GM19395 (cell line): ENCODE results near the gene NEK1.
"Not testable (repeated sequence)": the region's sequence is repeated elsewhere in the genome, so short reads cannot be mapped to it uniquely, and the experiment has no call there.

Source experiments
- ATAC-seq: cut with Tn5 transposase; IDR thresholded peaks from one replicate; pipeline ENCODE4 v1.9.1; 2021; ENCODE audit warnings: mild to moderate bottlenecking, moderate library complexity; ENCODE audit not compliant: unreplicated experiment

NEK1 gene

GRCh38 chr4:169523796-169524195, 88.6 kb downstream of the NEK1 start:
- no peak for ATAC-seq

DNA sequence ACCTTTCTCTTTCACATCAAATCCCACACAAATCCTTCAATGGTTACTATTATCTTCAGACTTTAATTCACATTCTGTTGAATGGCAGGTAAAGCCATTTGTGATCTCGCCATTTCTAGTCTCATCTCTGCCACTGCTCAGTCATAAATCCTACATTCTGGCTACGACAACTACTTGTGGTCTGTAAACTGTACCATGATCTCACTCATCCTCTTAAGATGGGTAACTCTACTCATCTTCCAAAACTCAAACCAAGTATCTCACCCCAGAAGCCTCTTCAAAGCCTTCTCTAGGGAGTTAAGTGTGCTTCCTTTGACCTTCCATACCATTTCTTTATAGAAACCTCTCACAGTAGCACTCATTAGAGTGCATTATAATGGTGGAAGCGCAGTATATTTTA, 101.8 kb downstream of the NEK1 start:
- no peak for ATAC-seq

DNA sequence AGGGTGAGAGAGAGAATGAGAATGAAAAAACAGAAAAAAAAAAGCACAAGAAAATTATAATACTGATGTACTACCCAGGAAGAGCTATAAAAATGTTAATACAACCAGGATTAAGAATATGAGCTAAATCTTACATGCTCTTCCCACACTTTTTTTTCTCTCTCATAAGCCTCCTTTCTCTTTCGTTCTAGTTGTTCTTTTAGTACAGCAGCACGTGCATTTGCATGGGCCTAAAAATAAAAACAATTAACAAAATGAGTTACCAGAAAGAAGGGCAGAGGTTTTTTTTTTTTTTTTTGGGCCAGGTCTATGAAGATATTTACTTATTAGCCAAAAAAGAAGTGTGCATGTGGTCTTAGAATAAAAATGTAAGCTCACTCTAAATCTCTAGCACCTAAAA, 105.5 kb downstream of the NEK1 start:
- no peak for ATAC-seq

- not testable (repeated sequence) for ATAC-seq
Measured at GRCh38 chr4:169499907-169500306, 112.5 kb downstream of the NEK1 start.

DNA sequence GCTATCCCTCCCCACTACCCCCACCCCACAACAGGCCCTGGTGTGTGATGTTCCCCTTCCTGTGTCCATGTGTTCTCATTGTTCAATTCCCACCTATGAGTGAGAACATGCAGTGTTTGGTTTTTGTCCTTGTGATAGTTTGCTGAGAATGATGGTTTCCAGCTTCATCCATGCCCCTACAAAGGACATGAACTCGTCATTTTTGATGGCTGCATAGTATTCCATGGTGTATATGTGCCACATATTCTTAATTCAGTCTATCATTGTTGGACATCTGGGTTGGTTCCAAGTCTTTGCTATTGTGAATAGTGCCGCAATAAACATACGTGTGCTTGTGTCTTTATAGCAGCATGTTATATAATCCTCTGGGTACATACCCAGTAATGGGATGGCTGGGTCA, 118.1 kb downstream of the NEK1 start:
- ATAC-seq: not testable (repeated sequence)

DNA sequence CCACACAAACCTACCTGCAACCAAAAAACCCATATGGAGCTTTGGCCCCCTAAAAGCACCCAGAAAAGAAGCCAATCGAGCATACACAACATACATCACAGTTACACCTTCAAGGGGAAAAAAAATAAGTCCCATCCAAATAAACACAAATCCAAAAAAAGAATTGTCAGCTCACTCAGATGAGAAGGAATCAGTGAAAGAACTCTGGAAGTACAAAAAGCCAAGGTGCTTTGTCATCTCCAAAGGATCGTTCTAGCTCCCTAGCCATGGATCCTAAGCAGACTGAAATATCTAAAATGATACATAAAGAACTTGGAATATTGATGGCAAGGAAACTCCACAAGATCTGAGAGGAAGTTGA, 119.2 kb downstream of the NEK1 start:
- no peak for ATAC-seq

DNA sequence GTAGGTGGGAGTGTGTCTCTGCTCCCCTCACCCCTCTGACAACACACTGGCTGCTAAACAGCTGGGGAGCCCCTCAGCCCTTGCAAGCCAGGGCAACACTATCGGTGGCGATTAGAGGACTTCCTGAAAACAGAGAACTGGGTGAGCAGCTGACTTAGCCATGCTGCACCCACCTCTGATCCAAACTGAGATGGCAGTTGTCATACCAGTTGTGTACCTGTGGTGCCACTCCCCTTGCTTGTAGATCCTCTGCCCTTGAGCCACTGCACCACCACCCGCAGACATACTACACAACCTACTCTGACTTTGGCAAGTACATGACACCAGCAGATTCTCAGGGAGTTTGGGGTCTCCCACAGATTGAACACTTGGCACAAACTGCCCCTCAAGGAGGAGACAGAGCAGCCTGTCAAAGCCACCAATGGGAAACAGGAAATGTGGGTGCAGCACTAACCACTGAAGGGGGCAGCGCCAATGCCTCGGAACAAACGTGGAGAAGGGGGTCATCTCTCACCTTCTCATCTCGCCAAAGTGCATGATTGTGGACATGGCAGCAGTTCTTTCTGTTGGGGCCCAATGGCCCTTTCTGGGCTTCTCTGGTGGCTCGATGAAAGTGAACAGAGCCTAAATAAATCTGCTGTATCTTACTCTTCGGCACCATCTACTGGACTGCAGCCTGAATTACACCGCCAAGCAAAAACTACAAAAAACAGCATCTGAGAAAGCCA, 119.8 kb downstream of the NEK1 start:
- ATAC-seq: peak; percentile 65

DNA sequence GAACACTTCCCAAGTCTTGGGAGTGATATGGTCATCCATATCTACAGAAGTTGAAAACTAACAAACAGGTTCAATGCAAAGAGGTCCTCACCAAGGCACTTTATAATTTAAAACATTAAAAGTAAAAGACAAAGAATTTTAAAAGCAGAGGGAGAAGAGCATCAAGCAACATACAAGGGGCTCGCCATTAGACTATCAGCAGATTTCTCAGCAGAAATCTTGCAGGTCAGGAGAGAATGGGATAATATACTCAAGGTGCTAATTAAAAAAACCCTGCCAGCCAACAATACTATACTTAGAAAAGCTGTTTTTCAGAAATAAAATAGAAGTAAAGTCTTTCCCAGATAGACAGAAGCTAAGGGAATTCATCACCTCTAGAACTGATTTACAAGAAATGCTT, 121.2 kb downstream of the NEK1 start:
- no peak for ATAC-seq

DNA sequence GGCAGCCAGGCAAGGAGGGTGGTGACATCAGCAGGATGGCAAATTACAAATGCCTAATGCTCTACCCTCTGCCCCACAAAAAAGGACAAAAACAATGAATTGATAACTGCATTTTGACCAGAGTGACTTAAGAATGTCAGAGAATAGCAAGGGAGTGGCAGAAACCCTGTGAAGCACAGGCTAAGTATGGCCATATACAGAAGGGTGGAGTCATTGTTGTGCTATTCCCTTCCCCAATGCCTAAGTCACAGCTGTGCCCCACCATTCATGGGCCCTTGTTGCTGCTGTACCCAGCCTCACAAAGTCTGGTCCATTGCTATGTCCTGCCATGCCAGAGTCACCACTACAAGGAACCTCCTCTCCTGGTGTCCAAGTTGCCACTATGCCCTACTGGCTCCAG, 123.1 kb downstream of the NEK1 start:
- ATAC-seq: no peak

DNA sequence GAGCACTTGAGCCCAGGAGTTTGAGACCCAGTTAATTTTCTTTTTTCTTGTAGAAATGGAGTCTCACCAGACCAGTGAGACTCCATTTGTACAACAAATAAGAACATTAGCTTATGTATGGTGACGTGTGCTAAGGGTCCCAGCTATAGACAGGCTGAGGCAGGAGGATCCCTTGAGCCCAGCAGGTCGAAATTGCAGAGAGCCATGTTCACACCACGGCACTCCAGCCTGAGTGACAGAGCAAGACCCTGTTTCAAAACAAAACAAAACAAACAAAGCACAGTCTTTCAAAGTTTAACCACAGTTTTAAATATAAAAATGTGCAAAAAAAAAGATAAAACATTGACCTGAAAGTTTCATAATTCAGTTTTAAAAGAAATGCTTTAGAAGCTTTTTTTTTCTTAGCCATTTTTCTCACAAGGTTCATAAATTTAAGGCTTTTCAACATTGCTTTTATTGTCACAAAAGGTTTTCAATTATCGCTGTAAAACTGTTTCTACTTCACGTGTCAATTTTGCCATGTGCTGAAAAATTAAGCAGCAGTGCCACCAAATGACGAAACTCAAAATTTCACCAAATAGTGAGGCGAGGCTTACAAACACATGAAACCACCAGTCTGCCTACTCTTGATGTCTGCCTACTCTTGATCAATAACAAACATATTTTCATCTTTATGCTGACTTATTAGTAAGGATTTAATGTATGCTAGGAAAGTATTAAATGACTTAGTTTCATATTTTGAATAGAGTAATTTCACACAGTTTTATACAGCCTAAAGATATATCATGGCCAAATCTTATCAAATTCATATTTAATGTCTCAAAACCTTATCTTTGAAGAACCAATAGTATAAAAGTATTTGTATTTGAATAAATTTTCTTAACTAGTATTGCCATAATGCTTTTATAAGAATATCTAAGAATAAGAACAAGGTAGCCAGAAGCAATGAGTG, 126.3 kb downstream of the NEK1 start:
- peak; percentile 87 for ATAC-seq

DNA sequence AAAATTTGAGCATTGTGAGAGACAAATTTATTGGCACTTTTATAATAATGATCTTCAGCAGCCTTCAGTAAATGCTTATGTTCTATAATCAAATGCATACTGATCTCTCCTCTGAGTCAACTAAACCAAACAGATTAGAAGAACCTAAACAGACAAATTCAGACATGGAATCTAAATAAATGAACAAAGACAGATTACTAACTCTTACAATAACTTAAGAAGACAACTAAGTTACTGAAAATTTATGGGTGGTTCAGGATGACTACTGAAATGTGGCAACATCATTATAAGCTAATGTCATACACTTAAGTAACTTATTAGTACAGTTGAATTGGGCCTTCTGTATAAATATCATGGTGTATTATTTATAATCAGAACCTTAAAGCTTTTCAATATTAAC, 127.3 kb downstream of the NEK1 start:
- ATAC-seq: no peak

DNA sequence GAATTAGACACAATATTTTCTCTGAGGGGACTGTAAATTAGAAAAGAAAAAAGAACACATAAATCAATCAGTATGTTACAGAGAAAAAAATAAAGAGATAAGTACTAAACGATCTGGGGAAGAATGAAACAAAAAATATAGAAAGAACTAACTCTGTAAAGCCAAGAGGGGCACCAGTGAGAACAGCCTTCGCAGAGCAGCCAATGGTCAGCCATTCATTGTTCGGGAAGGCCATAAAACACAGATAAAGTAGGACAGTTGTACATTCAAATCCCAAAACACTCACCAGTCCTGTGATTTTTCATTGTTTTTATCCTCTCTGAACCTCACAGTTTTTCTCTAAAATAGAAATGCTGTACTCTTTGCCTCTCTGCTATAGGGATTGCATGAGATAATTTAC, 127.9 kb downstream of the NEK1 start:
- ATAC-seq: no peak

DNA sequence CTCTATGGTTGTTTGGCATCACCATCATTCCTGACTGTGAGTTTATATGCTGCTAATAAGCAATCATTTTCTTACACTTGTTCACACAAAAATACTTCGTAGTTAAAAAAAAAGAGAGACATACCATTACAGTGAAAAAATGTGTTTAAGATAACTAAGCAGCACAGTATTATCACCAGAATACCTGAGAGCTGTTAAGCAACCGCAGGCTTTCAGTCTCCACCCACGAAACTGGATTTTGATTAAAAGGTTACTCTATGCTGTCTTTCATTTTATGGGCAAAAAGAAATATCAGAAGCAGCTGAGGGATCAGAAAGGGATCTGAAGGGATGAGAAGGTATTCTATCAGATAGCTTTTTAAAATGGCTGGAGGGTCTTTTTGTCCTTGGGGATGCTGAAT, 148.3 kb downstream of the NEK1 start:
- ATAC-seq: no peak

DNA sequence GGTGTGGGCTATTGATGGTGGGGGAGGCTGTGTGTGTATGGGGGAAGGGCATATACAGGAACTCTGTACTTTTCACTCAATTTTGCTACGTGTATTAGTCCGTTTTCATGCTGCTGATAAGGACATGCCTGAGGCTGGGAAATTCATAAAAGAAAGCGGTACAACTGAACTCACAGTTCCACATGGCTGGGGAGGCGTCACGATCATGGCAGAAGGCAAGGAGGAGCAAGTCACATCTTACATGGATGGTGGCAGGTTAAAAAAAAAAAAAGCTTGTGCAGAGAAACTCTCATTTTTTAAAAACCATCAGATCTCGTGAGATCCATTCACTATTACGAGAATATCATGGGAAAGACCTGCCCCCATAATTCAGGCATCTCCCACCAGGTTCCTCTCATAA, 152.3 kb downstream of the NEK1 start:
- no peak for ATAC-seq

- ATAC-seq: no peak
Measured at GRCh38 chr4:169458575-169458974, 153.8 kb downstream of the NEK1 start.

DNA sequence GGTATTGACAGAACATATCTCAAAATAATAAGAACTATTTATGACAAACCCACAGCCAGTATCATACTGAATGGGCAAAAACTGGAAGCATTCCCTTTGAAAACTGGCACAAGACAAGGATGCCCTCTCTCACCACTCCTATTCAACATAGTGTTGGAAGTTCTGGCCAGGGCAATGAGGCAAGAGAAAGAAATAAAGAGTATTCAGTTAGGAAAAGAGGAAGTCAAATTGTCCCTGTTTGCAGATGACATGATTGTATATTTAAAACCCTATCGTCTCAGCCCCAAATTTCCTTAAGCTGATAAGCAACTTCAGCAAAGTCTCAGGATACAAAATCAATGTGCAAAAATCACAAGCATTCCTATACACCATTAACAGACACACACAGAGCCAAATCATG, 159.7 kb downstream of the NEK1 start:
- ATAC-seq: not testable (repeated sequence)

GRCh38 chr4:169448935-169449334, 163.4 kb downstream of the NEK1 start:
- not testable (repeated sequence) for ATAC-seq

DNA sequence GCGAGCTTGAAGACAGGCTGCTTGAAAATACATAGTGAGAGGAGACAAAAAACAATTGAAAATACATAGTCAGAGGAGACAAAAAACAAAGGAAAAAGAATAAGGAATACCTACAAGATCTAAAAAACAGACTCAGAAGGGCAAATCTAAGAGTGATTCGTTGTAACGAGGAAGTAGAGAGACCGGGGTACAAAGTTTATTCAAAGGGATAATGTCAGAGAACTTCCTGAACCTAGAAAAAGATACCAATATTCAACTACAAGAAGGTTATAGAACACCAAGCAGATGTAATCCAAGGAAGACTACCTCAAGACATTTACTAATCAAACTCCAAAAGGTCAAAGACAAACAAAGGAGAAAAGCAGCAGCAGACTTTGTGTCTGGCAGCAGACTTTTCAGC, 165.6 kb downstream of the NEK1 start:
- ATAC-seq: no peak

DNA sequence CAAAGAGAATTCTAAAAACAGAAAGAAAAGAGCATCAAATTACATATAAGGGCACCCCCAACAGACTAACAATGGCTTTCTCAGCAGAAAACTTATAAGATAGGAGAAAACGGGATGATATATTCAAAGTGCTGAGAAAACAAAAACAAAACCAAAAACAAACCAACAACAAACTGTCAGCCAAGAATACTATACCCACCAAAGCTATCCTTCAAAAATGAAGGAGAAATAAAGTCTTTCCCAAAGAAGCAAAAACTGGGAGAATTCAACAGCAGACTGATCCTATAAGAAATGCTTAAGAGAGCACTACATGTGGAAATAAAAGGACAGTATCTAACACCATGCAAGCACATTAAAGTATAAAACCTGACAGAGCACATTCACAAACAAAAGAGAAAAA, 168.6 kb downstream of the NEK1 start:
- no peak for ATAC-seq

DNA sequence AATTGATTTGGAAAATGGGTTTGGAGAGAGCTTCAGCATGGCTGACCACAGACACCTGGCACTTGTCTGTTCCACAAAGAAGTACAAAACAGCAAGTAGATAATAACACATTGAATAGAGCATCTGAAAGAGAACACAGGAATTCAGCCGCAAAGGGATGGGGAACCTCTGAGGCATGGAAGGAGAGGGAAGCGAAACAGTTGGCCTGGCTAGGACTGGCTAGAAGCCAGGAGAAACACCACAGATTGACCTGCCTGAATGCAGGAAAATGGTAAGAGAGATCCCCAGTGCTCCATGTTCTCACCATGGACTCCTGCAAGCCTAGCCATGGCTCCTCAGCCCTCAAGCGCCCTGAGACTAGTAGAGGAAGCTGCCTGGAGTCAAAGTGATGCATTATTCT, 171.9 kb downstream of the NEK1 start:
- ATAC-seq: no peak

DNA sequence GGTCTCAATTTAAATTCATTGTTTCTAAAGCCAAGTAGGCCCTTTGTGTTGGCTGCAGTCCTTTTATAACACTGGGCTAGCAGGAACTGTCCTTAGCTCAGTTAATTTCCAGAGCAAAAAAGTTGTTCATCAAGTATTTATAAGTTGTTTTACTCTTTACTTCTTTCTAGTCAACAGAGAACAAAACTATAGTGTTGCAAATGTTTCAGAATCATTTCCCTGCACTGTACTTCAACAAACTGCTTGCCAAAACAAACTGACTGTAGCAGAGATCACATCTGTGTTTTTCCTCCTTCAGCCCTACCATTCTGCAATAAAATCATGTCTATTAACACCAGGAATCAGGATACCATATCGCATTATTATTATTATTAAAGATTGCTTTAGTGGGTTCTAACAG, 173.1 kb downstream of the NEK1 start:
- ATAC-seq: no peak

GRCh38 chr4:169438057-169438480, 174.3 kb downstream of the NEK1 start:
- peak; percentile 46 for ATAC-seq
